Fibroblast of lung (primary cell): Measurements from ENCODE around the gene MPPE1.

Source experiments
- CTCF ChIP-seq, 2 donors: IDR thresholded peaks in 1 of 2; conservative IDR thresholded peaks in 1 of 2; 1 replicate in 1 of 2; 2 replicates in 1 of 2; pipeline ENCODE4 v1.5.1; 2011 to 2012; ENCODE audit warnings: low read length in 2 of 2, control low read depth in 1 of 2, inconsistent platforms in 1 of 2, low read depth in 1 of 2, mild to moderate bottlenecking in 1 of 2
- EZH2 ChIP-seq: IDR thresholded peaks from 2 replicates; pipeline ENCODE4 v1.5.1; 2012; ENCODE audit warnings: low read length, control low read depth, mild to moderate bottlenecking; ENCODE audit errors: missing control alignments

- TF ChIP-seq CTCF (conservative IDR thresholded peaks at IDR 0.05 in 1 of 2, IDR thresholded peaks at IDR 0.05 in 1 of 2; ENCODE audit: low read depth in 1 of 2, low read length in 2 of 2) (no peak), EZH2 (no peak)
Measured at GRCh38 chr18:11862468-11863137, 45.5 kb downstream of the MPPE1 start.
